ENCODE measurements around the gene ADGRE2. TPM values are rescaled to one million over a fixed set of nuclear protein-coding genes. Genes with fewer than 3 reads are reported as not detected.
"Not testable (repeated sequence)": the region's sequence is repeated elsewhere in the genome, so short reads cannot be mapped to it uniquely, and the experiment has no call there.

Gene ADGRE2
- total RNA-seq, 2 experiments from 2014 or later = 0.44 to 0.54 TPM

DNA sequence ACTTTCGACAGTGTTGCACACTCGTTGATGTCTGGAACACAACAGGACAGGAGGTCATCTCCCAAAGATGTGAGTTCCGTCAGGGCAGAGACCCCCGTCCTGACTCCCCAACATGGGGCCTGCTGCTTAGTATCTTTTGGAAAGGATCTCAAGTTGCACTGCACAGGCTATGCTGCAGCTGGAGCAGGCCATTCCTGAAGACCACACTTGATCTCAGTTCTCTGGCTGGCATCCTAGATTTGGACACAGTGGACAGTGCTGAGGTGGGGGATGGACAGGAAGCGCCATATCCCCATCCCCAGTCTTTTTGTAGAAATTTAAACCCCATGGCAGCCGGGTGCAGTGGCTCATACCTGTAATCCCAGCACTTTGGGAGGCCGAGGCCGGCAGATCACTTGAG lies 5.9 kb downstream of the ADGRE2 start:
- peaks cover 6% of the 10 kb centered on the region for H3K4me1 Mint-ChIP-seq
- no peaks in the 10 kb centered on the region for H3K9me3 Mint-ChIP-seq
- no peak for DNase-seq
- no peaks in the 10 kb centered on the region for H3K36me3 Mint-ChIP-seq
- H3K4me3 Mint-ChIP-seq = no peak overlapping the region
- H3K27ac Mint-ChIP-seq = no peak overlapping the region
- POLR2A ChIA-PET = no interaction called here
- H3K27me3 Mint-ChIP-seq = peaks cover 24% of the 10 kb centered on the region
- ATAC-seq (ENCODE audit: low read depth) = no peak

GRCh38 chr19:14770944-14771839 lies 7.2 kb downstream of the ADGRE2 start:
- no peaks in the 10 kb centered on the region for H3K9me3 Mint-ChIP-seq
- H3K27me3 Mint-ChIP-seq = peaks cover 15% of the 10 kb centered on the region
- H3K36me3 Mint-ChIP-seq = no peaks in the 10 kb centered on the region
- peaks cover 6% of the 10 kb centered on the region for H3K4me1 Mint-ChIP-seq
- POLR2A ChIA-PET = no interaction called here
- no peak overlapping the region for H3K4me3 Mint-ChIP-seq
- DNase-seq = no peak
- ATAC-seq (ENCODE audit: low read depth) = no peak
- peak overlapping the region; percentile 42 for H3K27ac Mint-ChIP-seq

GRCh38 chr19:14770136-14770535 lies 8.2 kb downstream of the ADGRE2 start:
- Mint-ChIP-seq H3K9me3 (no peaks in the 10 kb centered on the region), H3K36me3 (no peaks in the 10 kb centered on the region), H3K4me3 (no peak overlapping the region), H3K4me1 (no peaks in the 10 kb centered on the region), H3K27me3 (peaks cover 5% of the 10 kb centered on the region), H3K27ac (no peak overlapping the region)
- ATAC-seq (ENCODE audit: low read depth) = no peak
- DNase-seq = no peak
- POLR2A ChIA-PET = no interaction called here

- DNase-seq = no peak
- peaks cover 5% of the 10 kb centered on the region for H3K27me3 Mint-ChIP-seq
- POLR2A ChIA-PET = no interaction called here
- H3K4me1 Mint-ChIP-seq = no peaks in the 10 kb centered on the region
- no peak for ATAC-seq (ENCODE audit: low read depth)
- no peak overlapping the region for H3K4me3 Mint-ChIP-seq
- H3K27ac Mint-ChIP-seq = no peak overlapping the region
- no peaks in the 10 kb centered on the region for H3K9me3 Mint-ChIP-seq
- H3K36me3 Mint-ChIP-seq = no peaks in the 10 kb centered on the region
Observed at GRCh38 chr19:14769201-14769600, 9.2 kb downstream of the ADGRE2 start.

- H3K4me1 Mint-ChIP-seq = no peaks in the 10 kb centered on the region
- no peak overlapping the region for H3K4me3 Mint-ChIP-seq
- no peak for DNase-seq
- no peak for ATAC-seq (ENCODE audit: low read depth)
- H3K27ac Mint-ChIP-seq = no peak overlapping the region
- H3K9me3 Mint-ChIP-seq = peaks cover 1% of the 10 kb centered on the region
- H3K27me3 Mint-ChIP-seq = peaks cover 4% of the 10 kb centered on the region
- H3K36me3 Mint-ChIP-seq = no peaks in the 10 kb centered on the region
- POLR2A ChIA-PET = no interaction called here
Observed at GRCh38 chr19:14768001-14768400, 10.4 kb downstream of the ADGRE2 start.

- ATAC-seq (ENCODE audit: low read depth) (no peak), DNase-seq (no peak)
- Mint-ChIP-seq H3K36me3 (no peaks in the 10 kb centered on the region), H3K4me3 (no peak overlapping the region), H3K27ac (no peak overlapping the region), H3K4me1 (no peaks in the 10 kb centered on the region), H3K27me3 (peaks cover 4% of the 10 kb centered on the region), H3K9me3 (peaks cover 1% of the 10 kb centered on the region)
- POLR2A ChIA-PET = interaction anchor here (0.7 kb wide), 1 partner anchor 1311 kb away, joined by 3 read pairs; no protein-coding TSS in a partner anchor
Observed at GRCh38 chr19:14767466-14767971, 10.8 kb downstream of the ADGRE2 start.

- ATAC-seq (ENCODE audit: low read depth); DNase-seq; H3K4me1 Mint-ChIP-seq; H3K4me3 Mint-ChIP-seq; H3K9me3 Mint-ChIP-seq; H3K27ac Mint-ChIP-seq; H3K36me3 Mint-ChIP-seq; H3K27me3 Mint-ChIP-seq; POLR2A ChIA-PET: not testable (repeated sequence)
Observed at GRCh38 chr19:14765841-14766240, 12.5 kb downstream of the ADGRE2 start.

DNA sequence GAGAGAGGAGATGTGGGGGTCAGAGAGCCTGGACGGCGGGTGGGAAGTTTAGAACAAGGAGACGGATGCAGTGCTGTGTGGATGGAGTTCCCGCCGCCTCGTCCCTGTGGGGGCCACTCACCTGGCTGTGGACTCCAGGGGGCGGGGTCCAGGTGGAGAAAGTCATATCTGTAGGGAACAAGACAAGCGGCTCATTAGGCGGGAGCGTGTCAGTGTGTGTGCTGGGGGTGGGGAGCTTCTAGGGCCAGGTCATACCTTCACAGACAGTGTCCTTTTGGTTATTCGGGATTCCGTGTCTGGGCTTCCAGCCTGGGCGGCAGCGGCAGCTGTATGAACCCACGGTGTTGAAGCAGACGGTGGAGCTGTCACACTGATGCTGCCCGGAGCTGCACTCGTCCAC lies 13.0 kb downstream of the ADGRE2 start:
- H3K27ac Mint-ChIP-seq; H3K9me3 Mint-ChIP-seq; H3K4me3 Mint-ChIP-seq; ATAC-seq (ENCODE audit: low read depth); POLR2A ChIA-PET; H3K4me1 Mint-ChIP-seq; H3K27me3 Mint-ChIP-seq; DNase-seq; H3K36me3 Mint-ChIP-seq: not testable (repeated sequence)

- H3K27ac Mint-ChIP-seq = no peak overlapping the region
- DNase-seq = no peak
- H3K36me3 Mint-ChIP-seq = no peaks in the 10 kb centered on the region
- H3K9me3 Mint-ChIP-seq = peaks cover 5% of the 10 kb centered on the region
- POLR2A ChIA-PET = no interaction called here
- peaks cover 3% of the 10 kb centered on the region for H3K27me3 Mint-ChIP-seq
- no peak overlapping the region for H3K4me3 Mint-ChIP-seq
- no peaks in the 10 kb centered on the region for H3K4me1 Mint-ChIP-seq
- no peak for ATAC-seq (ENCODE audit: low read depth)
Observed at GRCh38 chr19:14764401-14764800, 14.0 kb downstream of the ADGRE2 start.

- POLR2A ChIA-PET = interaction anchor here (0.6 kb wide), 1 partner anchor 551 kb away, joined by 3 read pairs; no protein-coding TSS in a partner anchor
- ATAC-seq (ENCODE audit: low read depth) = no peak
- Mint-ChIP-seq H3K4me1 (no peaks in the 10 kb centered on the region), H3K9me3 (peaks cover 5% of the 10 kb centered on the region), H3K36me3 (no peaks in the 10 kb centered on the region), H3K27me3 (peaks cover 3% of the 10 kb centered on the region), H3K27ac (peak overlapping the region; percentile 58), H3K4me3 (no peak overlapping the region)
- no peak for DNase-seq
Observed at GRCh38 chr19:14763497-14764145, 14.7 kb downstream of the ADGRE2 start.

DNA sequence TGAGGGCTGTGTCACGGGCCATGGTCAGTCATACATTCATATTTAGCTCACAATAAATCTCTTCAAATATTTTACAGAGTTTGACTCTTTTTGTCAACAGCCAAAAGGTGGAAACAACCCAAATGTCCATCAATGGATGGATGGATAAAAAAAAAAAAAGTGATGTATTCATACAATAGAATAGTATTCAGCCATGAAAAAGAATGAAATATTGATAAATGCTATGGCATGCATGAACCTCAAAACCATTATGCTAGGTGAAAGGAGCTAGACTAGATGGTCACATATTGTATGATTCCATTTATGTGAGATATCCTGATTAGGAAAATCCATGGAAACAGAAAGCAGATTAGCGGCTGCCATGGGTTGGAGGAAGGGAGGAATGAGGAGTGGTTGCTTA lies 16.2 kb downstream of the ADGRE2 start:
- ATAC-seq (ENCODE audit: low read depth) = no peak
- POLR2A ChIA-PET = no interaction called here
- Mint-ChIP-seq H3K27me3 (peaks cover 3% of the 10 kb centered on the region), H3K36me3 (no peaks in the 10 kb centered on the region), H3K4me1 (no peaks in the 10 kb centered on the region), H3K27ac (no peak overlapping the region), H3K4me3 (no peak overlapping the region), H3K9me3 (peaks cover 5% of the 10 kb centered on the region)
- no peak for DNase-seq

DNA sequence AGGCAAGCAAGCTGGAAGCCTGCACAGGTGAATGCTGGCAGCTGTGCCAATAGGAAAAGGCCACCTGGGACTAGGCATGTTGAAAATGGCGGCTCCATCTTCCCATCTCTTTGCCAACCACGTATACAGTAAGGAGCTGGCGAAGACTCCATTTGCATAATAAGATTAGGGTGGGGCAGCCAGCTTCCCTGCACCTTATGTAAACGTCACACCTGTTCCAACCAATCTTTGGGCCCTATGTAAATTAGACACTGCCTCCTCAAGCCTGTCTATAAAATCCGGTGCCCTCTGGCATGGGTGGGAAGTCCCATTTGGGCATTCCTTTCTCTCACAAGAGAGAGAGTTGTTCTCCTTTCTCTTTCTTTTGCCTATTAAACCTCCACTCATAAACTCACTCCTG lies 16.8 kb downstream of the ADGRE2 start:
- ATAC-seq (ENCODE audit: low read depth) = no peak
- POLR2A ChIA-PET = no interaction called here
- H3K9me3 Mint-ChIP-seq = peaks cover 5% of the 10 kb centered on the region

DNA sequence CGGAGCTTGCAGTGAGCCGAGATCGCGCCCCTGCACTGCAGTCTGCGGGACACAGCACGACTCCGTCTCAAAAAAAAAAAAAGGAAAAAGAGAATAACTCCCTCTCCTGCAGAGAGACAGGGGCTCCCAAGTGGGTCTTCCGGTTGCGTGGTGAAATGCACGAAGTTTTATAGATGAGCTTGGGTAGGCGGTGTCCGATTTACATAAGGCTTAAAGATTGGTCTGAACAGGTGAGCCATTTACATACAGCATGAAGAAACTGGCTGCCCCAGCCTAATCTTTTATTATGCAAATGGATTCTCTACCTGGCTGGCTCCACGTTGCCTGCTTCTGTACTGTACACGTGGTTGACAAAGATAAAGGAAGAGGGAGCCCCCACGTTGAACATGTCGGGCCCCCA lies 19.5 kb downstream of the ADGRE2 start:
- Mint-ChIP-seq H3K4me3 (no peak overlapping the region), H3K27me3 (peaks cover 2% of the 10 kb centered on the region), H3K36me3 (no peaks in the 10 kb centered on the region), H3K4me1 (no peaks in the 10 kb centered on the region), H3K9me3 (peaks cover 3% of the 10 kb centered on the region), H3K27ac (no peak overlapping the region)
- DNase-seq (no peak), ATAC-seq (ENCODE audit: low read depth) (no peak)
- POLR2A ChIA-PET = no interaction called here

More for the DNA sequence above, 16.8 kb downstream of the ADGRE2 start:
- H3K27ac Mint-ChIP-seq = no peak overlapping the region
- H3K36me3 Mint-ChIP-seq = no peaks in the 10 kb centered on the region
- DNase-seq = no peak
- no peaks in the 10 kb centered on the region for H3K4me1 Mint-ChIP-seq
- H3K4me3 Mint-ChIP-seq = no peak overlapping the region
- peaks cover 3% of the 10 kb centered on the region for H3K27me3 Mint-ChIP-seq

GRCh38 chr19:14748601-14749000 lies 29.8 kb downstream of the ADGRE2 start:
- Mint-ChIP-seq H3K27ac (no peak overlapping the region), H3K9me3 (peaks cover 1% of the 10 kb centered on the region), H3K27me3 (no peaks in the 10 kb centered on the region), H3K36me3 (no peaks in the 10 kb centered on the region), H3K4me3 (no peak overlapping the region), H3K4me1 (peaks cover 1% of the 10 kb centered on the region)
- no peak for ATAC-seq (ENCODE audit: low read depth)
- POLR2A ChIA-PET = no interaction called here
- DNase-seq = no peak

Measured in activated naive CD8-positive, alpha-beta T cell treated with anti-CD3 and anti-CD28 coated beads, Interleukin-2, amount 10 ng/mL, durations not matched to agents 7 days and 5 days (primary cell).